ENCODE measurements around the gene CEMIP.

CEMIP gene, protein sequence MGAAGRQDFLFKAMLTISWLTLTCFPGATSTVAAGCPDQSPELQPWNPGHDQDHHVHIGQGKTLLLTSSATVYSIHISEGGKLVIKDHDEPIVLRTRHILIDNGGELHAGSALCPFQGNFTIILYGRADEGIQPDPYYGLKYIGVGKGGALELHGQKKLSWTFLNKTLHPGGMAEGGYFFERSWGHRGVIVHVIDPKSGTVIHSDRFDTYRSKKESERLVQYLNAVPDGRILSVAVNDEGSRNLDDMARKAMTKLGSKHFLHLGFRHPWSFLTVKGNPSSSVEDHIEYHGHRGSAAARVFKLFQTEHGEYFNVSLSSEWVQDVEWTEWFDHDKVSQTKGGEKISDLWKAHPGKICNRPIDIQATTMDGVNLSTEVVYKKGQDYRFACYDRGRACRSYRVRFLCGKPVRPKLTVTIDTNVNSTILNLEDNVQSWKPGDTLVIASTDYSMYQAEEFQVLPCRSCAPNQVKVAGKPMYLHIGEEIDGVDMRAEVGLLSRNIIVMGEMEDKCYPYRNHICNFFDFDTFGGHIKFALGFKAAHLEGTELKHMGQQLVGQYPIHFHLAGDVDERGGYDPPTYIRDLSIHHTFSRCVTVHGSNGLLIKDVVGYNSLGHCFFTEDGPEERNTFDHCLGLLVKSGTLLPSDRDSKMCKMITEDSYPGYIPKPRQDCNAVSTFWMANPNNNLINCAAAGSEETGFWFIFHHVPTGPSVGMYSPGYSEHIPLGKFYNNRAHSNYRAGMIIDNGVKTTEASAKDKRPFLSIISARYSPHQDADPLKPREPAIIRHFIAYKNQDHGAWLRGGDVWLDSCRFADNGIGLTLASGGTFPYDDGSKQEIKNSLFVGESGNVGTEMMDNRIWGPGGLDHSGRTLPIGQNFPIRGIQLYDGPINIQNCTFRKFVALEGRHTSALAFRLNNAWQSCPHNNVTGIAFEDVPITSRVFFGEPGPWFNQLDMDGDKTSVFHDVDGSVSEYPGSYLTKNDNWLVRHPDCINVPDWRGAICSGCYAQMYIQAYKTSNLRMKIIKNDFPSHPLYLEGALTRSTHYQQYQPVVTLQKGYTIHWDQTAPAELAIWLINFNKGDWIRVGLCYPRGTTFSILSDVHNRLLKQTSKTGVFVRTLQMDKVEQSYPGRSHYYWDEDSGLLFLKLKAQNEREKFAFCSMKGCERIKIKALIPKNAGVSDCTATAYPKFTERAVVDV (N-terminal part only)

DNA sequence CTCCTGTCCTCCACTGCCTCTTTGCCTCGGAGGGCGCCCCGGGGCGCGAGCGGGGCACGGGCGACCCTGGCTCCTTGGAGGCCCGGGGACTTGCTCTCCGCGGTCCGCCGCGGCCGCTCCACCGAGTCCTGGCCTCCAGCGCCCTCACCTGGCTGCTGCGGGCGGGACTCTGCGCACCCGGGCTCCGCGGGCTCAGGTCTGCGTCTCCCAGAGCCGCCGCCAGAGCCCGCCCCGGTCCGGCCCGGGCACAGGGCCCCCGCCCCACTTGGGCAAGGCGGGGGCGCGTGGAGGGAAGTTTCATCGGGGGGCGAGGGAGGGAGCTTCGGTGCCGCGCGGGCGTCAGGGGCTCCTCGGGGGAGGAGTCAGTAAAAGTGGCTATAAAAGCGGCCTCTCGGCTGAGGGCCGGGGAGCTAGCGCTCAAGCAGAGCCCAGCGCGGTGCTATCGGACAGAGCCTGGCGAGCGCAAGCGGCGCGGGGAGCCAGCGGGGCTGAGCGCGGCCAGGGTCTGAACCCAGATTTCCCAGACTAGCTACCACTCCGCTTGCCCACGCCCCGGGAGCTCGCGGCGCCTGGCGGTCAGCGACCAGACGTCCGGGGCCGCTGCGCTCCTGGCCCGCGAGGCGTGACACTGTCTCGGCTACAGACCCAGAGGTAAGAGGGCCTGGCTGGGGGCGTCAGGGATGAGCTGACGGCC lies at the start of gene CEMIP:
TSS of gene CEMIP (plus strand) at position 407 of the 694 bp plus-strand sequence. CDS start 94,510 bp downstream, outside the sequence.
- no peak within 1 kb of the TSS for H3K27ac Mint-ChIP-seq
- peak within 1 kb of the TSS; percentile 71 for H3K4me3 Mint-ChIP-seq
- peaks cover 25% of the 10 kb centered on the region for H3K4me1 Mint-ChIP-seq (ENCODE audit: low read depth)
- no peaks in the 10 kb centered on the region for H3K9me3 Mint-ChIP-seq
- no peaks in the 10 kb centered on the region for H3K36me3 Mint-ChIP-seq (ENCODE audit: low read depth)
- peaks cover 58% of the 10 kb centered on the region for H3K27me3 Mint-ChIP-seq
- peak; percentile 70 for DNase-seq

DNA sequence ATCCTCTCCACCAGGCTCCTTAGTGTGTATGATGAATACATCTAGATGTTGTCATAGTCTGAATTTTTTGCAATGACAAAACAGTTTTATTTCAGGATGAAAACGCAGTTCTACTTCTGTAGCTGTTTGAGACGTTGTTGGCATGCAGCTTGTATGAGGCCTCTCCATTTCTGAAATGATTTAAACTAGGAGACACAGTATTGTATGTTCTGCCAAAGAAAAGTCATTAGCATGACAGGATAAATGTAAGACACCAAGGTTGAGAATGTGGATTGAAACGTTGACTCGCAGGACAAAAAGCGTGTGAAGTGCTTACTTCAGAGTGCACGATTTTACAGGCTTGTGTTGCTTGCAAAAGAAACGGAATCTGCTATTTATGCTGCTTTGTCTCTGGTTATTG lies 48.8 kb upstream of the CEMIP start:
- H3K9me3 Mint-ChIP-seq, result no peaks in the 10 kb centered on the region
- no peaks in the 10 kb centered on the region for H3K4me1 Mint-ChIP-seq (ENCODE audit: low read depth)
- no peak overlapping the region for H3K4me3 Mint-ChIP-seq
- H3K27ac Mint-ChIP-seq, result no peak overlapping the region
- peaks cover 2% of the 10 kb centered on the region for H3K36me3 Mint-ChIP-seq (ENCODE audit: low read depth)
- H3K27me3 Mint-ChIP-seq, result no peaks in the 10 kb centered on the region
- DNase-seq, result no peak

DNA sequence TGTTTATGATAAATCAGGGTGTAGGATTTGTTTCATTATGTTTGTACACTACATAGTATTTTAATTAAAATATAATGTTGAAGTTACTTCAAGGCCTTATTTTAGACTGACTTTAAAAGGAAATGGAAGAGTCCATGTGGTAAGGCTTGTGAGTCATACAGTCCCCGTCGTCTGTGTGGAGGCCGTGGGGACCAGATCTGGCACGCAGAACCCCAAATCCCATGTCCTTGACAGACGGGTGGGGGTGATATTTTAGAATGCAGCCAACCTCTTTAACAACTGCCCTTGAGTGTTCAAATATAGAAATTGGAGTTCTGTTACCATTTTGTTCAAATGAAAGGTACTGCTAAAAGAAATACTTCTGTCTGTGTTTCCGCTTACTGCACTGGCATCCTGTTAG lies 48.2 kb upstream of the CEMIP start:
- Mint-ChIP-seq H3K4me3 (no peak overlapping the region), H3K36me3 (ENCODE audit: low read depth) (peaks cover 2% of the 10 kb centered on the region), H3K27ac (no peak overlapping the region), H3K9me3 (no peaks in the 10 kb centered on the region), H3K4me1 (ENCODE audit: low read depth) (no peaks in the 10 kb centered on the region), H3K27me3 (no peaks in the 10 kb centered on the region)
- no peak for DNase-seq

DNA sequence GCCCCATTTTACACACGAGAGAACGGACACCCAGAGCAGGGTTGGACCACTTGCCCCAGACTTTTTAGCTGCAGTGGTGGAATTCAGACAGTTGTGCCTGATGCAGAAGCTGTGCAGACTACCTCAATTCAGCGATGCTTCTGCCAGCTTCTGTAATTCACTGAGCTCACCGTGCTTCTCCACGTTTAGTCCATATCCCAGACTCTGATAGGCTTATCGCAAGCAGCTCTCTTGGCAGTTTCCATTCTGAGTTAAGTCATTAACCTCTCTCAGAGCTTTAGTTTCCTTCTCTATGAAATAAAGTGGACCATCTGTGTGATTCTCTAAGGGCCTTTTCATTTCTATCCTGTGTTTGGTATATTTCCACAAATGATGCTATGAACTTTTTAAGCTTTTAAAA lies 47.0 kb upstream of the CEMIP start:
- DNase-seq, result no peak
- H3K4me3 Mint-ChIP-seq, result no peak overlapping the region
- H3K9me3 Mint-ChIP-seq, result no peaks in the 10 kb centered on the region
- no peaks in the 10 kb centered on the region for H3K36me3 Mint-ChIP-seq (ENCODE audit: low read depth)
- no peaks in the 10 kb centered on the region for H3K4me1 Mint-ChIP-seq (ENCODE audit: low read depth)
- no peaks in the 10 kb centered on the region for H3K27me3 Mint-ChIP-seq
- H3K27ac Mint-ChIP-seq, result no peak overlapping the region

DNA sequence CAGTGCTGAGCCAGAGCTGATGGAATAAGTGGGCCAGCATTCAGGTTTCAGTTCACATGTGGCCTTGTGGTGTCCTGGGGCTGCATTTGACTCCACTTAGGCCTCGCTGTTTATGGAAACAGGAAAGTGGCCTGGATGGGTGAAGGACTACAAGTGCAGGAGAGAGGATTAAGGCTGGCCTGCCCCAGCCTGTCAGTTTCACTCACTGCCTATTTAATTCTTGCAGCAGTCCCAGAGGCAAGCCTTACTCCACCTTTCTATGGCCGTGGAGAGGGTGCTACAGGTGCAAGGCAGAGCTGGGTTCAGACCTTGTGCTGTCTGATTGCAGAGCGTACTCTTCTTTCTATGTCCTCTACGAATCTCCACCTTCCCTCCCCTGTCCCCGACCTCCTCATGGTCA lies 46.4 kb upstream of the CEMIP start:
- Mint-ChIP-seq H3K9me3 (no peaks in the 10 kb centered on the region), H3K4me1 (ENCODE audit: low read depth) (no peaks in the 10 kb centered on the region), H3K4me3 (no peak overlapping the region), H3K27me3 (no peaks in the 10 kb centered on the region), H3K36me3 (ENCODE audit: low read depth) (no peaks in the 10 kb centered on the region), H3K27ac (no peak overlapping the region)
- DNase-seq, result no peak

DNA sequence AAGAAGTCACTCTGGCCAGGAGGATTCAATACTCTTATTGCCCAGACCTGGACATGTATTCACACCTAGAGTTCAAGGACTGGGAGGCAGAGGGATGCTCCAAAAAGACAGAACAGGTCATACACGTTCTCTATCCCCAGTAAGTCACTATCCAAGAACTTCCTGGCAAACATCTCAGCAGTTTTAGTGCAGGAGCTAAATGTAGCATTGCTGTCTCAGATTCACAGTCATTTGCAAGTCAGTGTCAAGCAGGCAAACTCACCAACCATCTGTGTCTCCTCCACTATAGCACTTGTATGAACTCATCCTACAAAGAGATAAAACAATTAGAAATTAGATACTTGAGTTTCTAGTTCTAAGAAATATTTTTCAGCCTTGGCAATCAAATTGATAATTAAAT lies 45.7 kb upstream of the CEMIP start:
- H3K27me3 Mint-ChIP-seq, result no peaks in the 10 kb centered on the region
- DNase-seq, result no peak
- no peaks in the 10 kb centered on the region for H3K4me1 Mint-ChIP-seq (ENCODE audit: low read depth)
- no peaks in the 10 kb centered on the region for H3K9me3 Mint-ChIP-seq
- no peak overlapping the region for H3K4me3 Mint-ChIP-seq
- H3K36me3 Mint-ChIP-seq (ENCODE audit: low read depth), result no peaks in the 10 kb centered on the region
- H3K27ac Mint-ChIP-seq, result no peak overlapping the region

DNA sequence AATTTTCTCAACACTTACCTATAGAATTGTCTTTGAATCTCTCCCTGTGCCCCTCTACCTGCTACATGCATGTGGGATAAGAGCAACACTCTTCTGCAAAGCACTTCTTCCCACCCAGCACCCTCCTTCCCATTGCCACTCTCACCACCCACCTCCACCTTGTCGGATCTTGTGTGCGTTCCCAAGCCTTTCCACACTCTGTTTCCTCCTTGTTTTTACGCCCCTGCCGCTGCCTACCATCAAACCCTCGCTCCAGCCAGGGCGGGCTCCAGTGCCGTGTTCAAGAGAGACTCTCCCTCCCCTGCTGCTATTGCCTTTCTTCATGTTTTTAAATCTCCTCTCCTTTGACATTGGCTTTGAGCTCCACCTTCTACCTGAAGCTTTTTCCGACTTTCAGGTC lies 43.8 kb upstream of the CEMIP start:
- Mint-ChIP-seq H3K36me3 (ENCODE audit: low read depth) (no peaks in the 10 kb centered on the region), H3K9me3 (no peaks in the 10 kb centered on the region), H3K27me3 (no peaks in the 10 kb centered on the region), H3K27ac (no peak overlapping the region), H3K4me1 (ENCODE audit: low read depth) (no peaks in the 10 kb centered on the region), H3K4me3 (no peak overlapping the region)
- no peak for DNase-seq

DNA sequence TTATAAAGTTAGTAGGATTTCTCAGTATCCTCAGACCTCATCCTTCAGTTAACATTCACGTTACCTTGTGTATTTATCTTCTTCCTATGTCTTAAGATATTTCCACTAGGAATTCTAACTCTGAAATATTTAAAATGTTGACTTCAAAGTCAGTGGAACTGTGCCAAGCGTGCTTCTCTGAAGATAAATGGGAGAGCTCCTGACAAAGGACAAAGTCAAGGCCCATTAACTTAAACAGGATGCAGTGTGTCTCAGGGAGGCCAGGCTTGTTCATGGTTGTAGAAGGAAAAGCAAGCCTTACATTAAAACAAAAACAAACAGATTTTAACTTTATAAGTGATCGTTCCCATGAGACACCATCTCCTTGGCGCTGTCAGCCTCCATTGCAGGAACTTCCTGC lies 42.6 kb upstream of the CEMIP start:
- Mint-ChIP-seq H3K9me3 (no peaks in the 10 kb centered on the region), H3K27ac (no peak overlapping the region), H3K27me3 (no peaks in the 10 kb centered on the region), H3K4me1 (ENCODE audit: low read depth) (no peaks in the 10 kb centered on the region), H3K4me3 (no peak overlapping the region), H3K36me3 (ENCODE audit: low read depth) (no peaks in the 10 kb centered on the region)
- DNase-seq, result no peak

DNA sequence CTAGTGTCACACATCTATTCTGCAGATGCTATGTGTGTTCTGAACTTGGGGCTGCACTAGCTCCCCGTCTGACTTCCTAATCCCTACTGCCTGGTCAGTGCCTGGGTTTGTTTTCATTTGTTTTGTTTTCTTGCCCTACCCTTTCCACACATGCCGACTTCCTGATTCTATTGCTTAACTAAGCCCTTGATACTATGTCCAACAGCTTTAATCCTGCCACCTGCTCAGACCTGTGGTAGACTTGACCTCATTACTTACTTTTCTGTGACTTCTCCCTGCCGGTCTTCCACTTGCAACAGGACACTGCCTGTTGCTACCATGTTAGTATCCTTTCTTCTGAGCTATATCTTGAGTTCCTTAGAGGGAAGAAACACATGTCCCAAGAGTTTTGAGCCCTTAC lies 39.3 kb upstream of the CEMIP start:
- no peaks in the 10 kb centered on the region for H3K4me1 Mint-ChIP-seq (ENCODE audit: low read depth)
- no peaks in the 10 kb centered on the region for H3K36me3 Mint-ChIP-seq (ENCODE audit: low read depth)
- no peak overlapping the region for H3K4me3 Mint-ChIP-seq
- DNase-seq, result no peak
- H3K9me3 Mint-ChIP-seq, result no peaks in the 10 kb centered on the region
- H3K27ac Mint-ChIP-seq, result no peak overlapping the region
- no peaks in the 10 kb centered on the region for H3K27me3 Mint-ChIP-seq

DNA sequence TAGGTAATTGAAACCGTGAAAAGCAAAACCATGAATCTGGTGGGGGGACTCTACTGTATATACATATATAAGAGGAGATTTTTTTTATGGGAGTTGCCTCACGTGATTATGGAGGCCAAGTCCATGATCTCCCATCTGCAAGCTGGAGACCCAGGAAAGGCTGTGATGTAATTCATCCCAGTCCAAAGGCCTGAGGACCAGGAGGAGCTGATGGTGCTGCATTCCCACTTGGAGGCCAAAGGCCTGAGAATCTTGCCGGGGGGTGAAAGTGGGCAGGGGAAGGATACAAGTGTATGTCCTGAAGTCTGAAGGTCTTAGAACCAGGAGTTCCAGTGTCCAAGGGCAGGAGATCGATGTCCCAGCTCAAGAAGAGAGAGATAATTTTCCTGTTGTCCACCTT lies 37.1 kb upstream of the CEMIP start:
- Mint-ChIP-seq H3K27me3 (no peaks in the 10 kb centered on the region), H3K4me3 (no peak overlapping the region), H3K27ac (no peak overlapping the region), H3K9me3 (no peaks in the 10 kb centered on the region), H3K36me3 (ENCODE audit: low read depth) (no peaks in the 10 kb centered on the region), H3K4me1 (ENCODE audit: low read depth) (no peaks in the 10 kb centered on the region)
- DNase-seq, result no peak

DNA sequence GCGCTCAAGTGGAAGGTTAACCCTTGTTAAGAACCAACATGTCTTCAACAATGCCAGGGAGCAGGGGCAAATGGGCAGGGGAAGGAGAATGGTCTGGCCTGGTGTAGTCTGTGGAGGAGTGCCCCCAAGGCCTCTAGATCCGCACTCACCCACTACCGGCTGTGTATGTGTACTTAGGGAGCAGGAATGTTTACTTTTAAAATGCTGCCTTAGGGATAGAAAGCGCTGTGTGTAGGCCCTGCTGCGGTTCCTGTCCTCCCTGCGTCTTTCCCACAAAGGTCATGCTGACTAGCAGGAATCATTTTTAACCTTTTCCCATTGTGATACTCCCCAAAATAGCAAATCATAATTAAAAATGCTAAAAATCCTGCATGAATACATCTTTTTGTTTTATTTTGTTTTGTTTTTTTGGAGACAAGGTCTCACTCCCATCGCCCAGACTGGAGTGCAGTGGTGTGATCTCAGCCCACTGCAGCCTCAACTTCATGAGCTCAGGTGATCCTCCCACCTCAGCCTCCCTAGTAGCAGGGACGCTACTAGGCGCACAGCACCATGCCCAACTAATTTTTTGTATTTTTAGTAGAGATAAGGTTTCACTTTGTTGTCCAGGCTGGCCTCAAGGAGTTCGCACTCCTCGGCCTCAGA lies 35.9 kb upstream of the CEMIP start:
- Mint-ChIP-seq H3K27ac (no peak overlapping the region), H3K27me3 (no peaks in the 10 kb centered on the region), H3K4me1 (ENCODE audit: low read depth) (no peaks in the 10 kb centered on the region), H3K36me3 (ENCODE audit: low read depth) (no peaks in the 10 kb centered on the region), H3K9me3 (no peaks in the 10 kb centered on the region), H3K4me3 (no peak overlapping the region)
- no peak for DNase-seq

DNA sequence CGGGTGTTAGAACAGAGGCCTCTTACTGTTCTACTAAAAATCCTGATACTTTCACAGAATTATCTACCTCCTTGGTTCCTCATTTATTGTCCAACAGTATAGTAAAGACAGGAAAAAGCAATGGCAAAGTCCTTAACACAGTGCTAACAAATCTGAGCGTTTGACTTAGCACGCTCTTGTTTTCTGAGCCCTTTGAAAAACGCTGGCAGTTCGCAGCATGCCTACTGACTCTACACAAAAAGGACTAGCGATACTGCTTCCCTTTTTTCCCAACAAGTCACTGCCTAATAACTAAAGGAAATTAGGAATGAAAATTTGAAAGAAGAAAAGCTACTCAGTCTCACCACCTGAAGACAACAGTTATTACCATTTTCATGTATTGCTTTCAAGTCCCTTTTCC lies 34.8 kb upstream of the CEMIP start:
- no peak overlapping the region for H3K4me3 Mint-ChIP-seq

DNA sequence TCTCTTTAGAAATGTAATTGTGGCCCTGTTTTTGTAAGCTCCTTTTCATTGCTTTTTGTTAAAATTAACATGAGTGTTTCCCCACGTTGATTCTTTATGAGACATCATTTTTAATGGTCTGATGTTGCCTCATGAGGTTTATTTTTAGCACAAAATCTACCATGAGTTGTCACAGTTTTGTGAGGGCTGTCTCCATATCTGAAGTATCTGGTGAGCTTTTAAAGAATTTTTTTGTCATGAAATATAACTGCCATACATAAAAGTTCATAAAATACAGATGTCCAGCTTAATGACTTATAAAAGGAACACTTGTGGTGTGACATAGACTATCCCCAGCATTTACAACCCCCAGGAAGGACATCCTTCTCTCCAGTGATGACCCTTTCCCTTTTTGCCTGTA lies 34.3 kb upstream of the CEMIP start:
- no peak overlapping the region for H3K27ac Mint-ChIP-seq
- no peak for DNase-seq
- H3K4me1 Mint-ChIP-seq (ENCODE audit: low read depth), result no peaks in the 10 kb centered on the region
- H3K27me3 Mint-ChIP-seq, result no peaks in the 10 kb centered on the region
- H3K4me3 Mint-ChIP-seq, result no peak overlapping the region
- no peaks in the 10 kb centered on the region for H3K9me3 Mint-ChIP-seq
- H3K36me3 Mint-ChIP-seq (ENCODE audit: low read depth), result peaks cover 4% of the 10 kb centered on the region

More for the DNA sequence above, 34.8 kb upstream of the CEMIP start:
- H3K27me3 Mint-ChIP-seq, result no peaks in the 10 kb centered on the region
- no peak for DNase-seq
- no peaks in the 10 kb centered on the region for H3K4me1 Mint-ChIP-seq (ENCODE audit: low read depth)
- H3K27ac Mint-ChIP-seq, result no peak overlapping the region
- H3K36me3 Mint-ChIP-seq (ENCODE audit: low read depth), result no peaks in the 10 kb centered on the region
- H3K9me3 Mint-ChIP-seq, result no peaks in the 10 kb centered on the region

DNA sequence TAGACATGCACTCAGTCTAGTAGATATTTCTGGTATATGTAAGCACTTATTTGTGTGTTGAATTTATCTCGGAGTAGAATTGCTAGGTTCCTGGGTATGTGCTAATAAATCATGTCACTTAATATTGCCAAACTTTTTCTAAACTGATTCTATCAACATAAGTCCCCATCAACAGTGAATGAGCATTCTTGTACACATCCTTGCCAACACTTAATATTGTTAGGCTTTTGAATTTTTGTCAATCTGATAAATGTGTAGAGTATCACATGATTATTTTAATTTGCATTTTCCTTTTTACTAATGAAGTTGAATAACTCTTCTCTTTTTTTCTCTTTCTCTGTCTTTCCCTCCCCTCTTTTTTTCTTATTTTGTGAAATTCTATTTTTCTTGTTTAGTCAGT lies 33.3 kb upstream of the CEMIP start:
- DNase-seq, result no peak
- Mint-ChIP-seq H3K27me3 (no peaks in the 10 kb centered on the region), H3K36me3 (ENCODE audit: low read depth) (peaks cover 14% of the 10 kb centered on the region), H3K4me3 (no peak overlapping the region), H3K27ac (no peak overlapping the region), H3K4me1 (ENCODE audit: low read depth) (no peaks in the 10 kb centered on the region), H3K9me3 (no peaks in the 10 kb centered on the region)

Data from activated T-cell treated with anti-CD3 and anti-CD28 coated beads, Interleukin-2, amount 50 U/mL, for 24 hours (primary cell).